A549 (cell line): ENCODE data around the gene AAGAB.
A peak's percentile ranks its signal among the peaks of the same experiment; 100 is the strongest.
"Not testable (repeated sequence)": the region's sequence is repeated elsewhere in the genome, so short reads cannot be mapped to it uniquely, and the experiment has no call there.

Experiments used
- BHLHE40 ChIP-seq: IDR thresholded peaks from 2 replicates; pipeline ENCODE4 v1.6.1; 2012; ENCODE audit warnings: low read depth, low read length, inconsistent platforms
- CTCF ChIP-seq: fragments of >200 bp; sonication (Bioruptor Twin); formaldehyde crosslinking; IDR thresholded peaks from 3 replicates; pipeline ENCODE4 v1.5.1; 2016
- EP300 ChIP-seq, 2 experiments: fragments of >200 bp; sonication (Bioruptor Twin); formaldehyde crosslinking; IDR thresholded peaks; 2 replicates in 1 of 2; 3 replicates in 1 of 2; pipeline ENCODE4 v1.6.1; 2016 to 2017
- ESRRA ChIP-seq: fragments of 150-350 bp; IDR thresholded peaks from 2 replicates; pipeline ENCODE4 v1.6.1; 2014; ENCODE audit warnings: mild to moderate bottlenecking, low read length, borderline replicate concordance
- FOSL2 ChIP-seq, 2 experiments: fragments of 450-650 bp in 1 of 2; fragments of >200 bp in 1 of 2; sonication (Bioruptor Twin) in 1 of 2; formaldehyde crosslinking; IDR thresholded peaks; 2 replicates each; pipeline versions ENCODE4 v1.5.0 to v1.6.1; 2016 to 2020; ENCODE audit warnings: mild to moderate bottlenecking in 1 of 2, moderate library complexity in 1 of 2
- MAFK ChIP-seq: fragments of 450-650 bp; IDR thresholded peaks from 2 replicates; pipeline ENCODE4 v1.6.1; 2014; ENCODE audit not compliant: partially characterized antibody
- POLR2A ChIP-seq: IDR thresholded peaks from 2 replicates; pipeline ENCODE4 v1.6.1; 2012; ENCODE audit warnings: mild to moderate bottlenecking, low read length
- POLR2AphosphoS2 ChIP-seq: conservative IDR thresholded peaks from 2 replicates; pipeline ENCODE4 v1.6.1; 2012; ENCODE audit warnings: low read length, improper control_type of control experiment, inconsistent platforms
- RARB ChIP-seq: fragments of 250-450 bp; sonication (Bioruptor Pico); IDR thresholded peaks from 2 replicates; pipeline ENCODE4 v1.8.0; 2021; ENCODE audit warnings: mild to moderate bottlenecking, moderate library complexity
- REST ChIP-seq: fragments of 200-600 bp; sonication (generic); IDR thresholded peaks from 2 replicates; pipeline ENCODE4 v1.6.1; 2016; ENCODE audit warnings: antibody characterized with exemption, mild to moderate bottlenecking, moderate library complexity
- RNF2 ChIP-seq: fragments of 200-600 bp; sonication (generic); IDR thresholded peaks from 2 replicates; pipeline ENCODE4 v1.6.1; 2016; ENCODE audit warnings: low read depth, mild to moderate bottlenecking, antibody characterized with exemption, moderate library complexity, borderline replicate concordance
- SREBF2 ChIP-seq: fragments of 450-650 bp; IDR thresholded peaks from 2 replicates; pipeline ENCODE4 v1.6.1; 2014; ENCODE audit warnings: mild to moderate bottlenecking, moderate library complexity
- USF2 ChIP-seq: fragments of 450-650 bp; IDR thresholded peaks from 2 replicates; pipeline ENCODE4 v1.6.1; 2014; ENCODE audit warnings: antibody characterized with exemption

- not testable (repeated sequence) for TF ChIP-seq CTCF; RNF2; POLR2AphosphoS2; POLR2A; SREBF2; REST; ESRRA; USF2; FOSL2 (IDR thresholded peaks at IDR 0.05); FOSL2 (CRISPR knock-in tag; IDR thresholded peaks at IDR 0.05); RARB (CRISPR knock-in tag); BHLHE40; EP300 (IDR thresholded peaks at IDR 0.05)
- TF ChIP-seq MAFK: peak; percentile 97
Measured at GRCh38 chr15:67246606-67247005, 7.9 kb downstream of the AAGAB start.
